Epithelial cell of umbilical artery (primary cell): ENCODE results near the gene DPYSL4. TPM values are rescaled to one million over a fixed set of nuclear protein-coding genes. Genes with fewer than 3 reads are reported as not detected.

ENCODE experiments used
- total RNA-seq: library from RNA; depleted of rRNA; stranded (reverse); fragments of >200 nt; gene quantifications from 2 replicates; pipeline ENCODE4 v1.2.3, GENCODE V29; 2014

Gene DPYSL4
- 2.3 and 9.4 TPM in 2 replicates for total RNA-seq

GRCh38 chr10:132186488-132187429 lies at the start of gene DPYSL4:
Gene DPYSL4, plus strand, starts transcription at chr10:132186948. Its CDS starts 116 bp downstream, at chr10:132187064.

Other genes starting within 250 kb of the DPYSL4 start
- 50.9 and 72.8 TPM in 2 replicates for gene BNIP3, start 205.0 kb upstream of the DPYSL4 start, total RNA-seq
- under 0.01 TPM in 1 of 2 replicates, not detected in the other for gene JAKMIP3, start 121.0 kb upstream of the DPYSL4 start, total RNA-seq
- 6.4 and 12.7 TPM in 2 replicates for gene STK32C, start 121.0 kb downstream of the DPYSL4 start, total RNA-seq
- 4.9 and 7.4 TPM in 2 replicates for gene LRRC27, start 145.2 kb downstream of the DPYSL4 start, total RNA-seq
- 9.7 and 14.9 TPM in 2 replicates for gene PWWP2B, start 210.3 kb downstream of the DPYSL4 start, total RNA-seq